Measurements from ENCODE around the gene ST7L.

DNA sequence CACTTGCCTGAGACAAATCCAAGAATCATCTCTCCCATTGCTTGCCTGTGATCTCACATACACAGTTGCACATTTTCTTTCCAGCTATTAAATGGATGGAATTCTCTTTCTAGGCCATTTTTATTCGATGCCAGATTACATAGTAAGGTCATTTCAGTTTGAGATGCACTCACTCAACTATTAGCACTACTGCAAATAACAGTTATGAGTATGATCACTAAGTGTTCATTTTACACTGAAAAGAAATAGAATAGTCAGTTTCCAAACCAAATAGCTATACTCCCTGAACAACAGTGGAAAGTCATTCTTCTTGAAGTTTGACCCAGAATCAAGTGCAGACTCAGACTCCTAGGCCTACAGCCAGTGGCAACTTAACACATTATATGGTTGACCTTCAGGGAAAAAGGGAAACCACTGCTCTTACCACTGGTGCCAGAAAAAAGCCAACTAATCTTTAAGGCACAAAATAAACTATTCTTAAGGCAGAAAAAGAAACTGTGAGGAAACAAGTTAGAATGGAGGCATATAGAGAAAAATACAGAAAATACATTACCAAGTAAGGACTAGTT lies 78.6 kb downstream of the ST7L start:
- TF ChIP-seq, protein P1, sequence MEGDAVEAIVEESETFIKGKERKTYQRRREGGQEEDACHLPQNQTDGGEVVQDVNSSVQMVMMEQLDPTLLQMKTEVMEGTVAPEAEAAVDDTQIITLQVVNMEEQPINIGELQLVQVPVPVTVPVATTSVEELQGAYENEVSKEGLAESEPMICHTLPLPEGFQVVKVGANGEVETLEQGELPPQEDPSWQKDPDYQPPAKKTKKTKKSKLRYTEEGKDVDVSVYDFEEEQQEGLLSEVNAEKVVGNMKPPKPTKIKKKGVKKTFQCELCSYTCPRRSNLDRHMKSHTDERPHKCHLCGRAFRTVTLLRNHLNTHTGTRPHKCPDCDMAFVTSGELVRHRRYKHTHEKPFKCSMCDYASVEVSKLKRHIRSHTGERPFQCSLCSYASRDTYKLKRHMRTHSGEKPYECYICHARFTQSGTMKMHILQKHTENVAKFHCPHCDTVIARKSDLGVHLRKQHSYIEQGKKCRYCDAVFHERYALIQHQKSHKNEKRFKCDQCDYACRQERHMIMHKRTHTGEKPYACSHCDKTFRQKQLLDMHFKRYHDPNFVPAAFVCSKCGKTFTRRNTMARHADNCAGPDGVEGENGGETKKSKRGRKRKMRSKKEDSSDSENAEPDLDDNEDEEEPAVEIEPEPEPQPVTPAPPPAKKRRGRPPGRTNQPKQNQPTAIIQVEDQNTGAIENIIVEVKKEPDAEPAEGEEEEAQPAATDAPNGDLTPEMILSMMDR (IDR thresholded peaks at IDR 0.05), result no peak
- no peak for TF ChIP-seq POLR2A (IDR thresholded peaks at IDR 0.05)
